ENCODE results near the gene GUK1.

The GUK1 gene

DNA sequence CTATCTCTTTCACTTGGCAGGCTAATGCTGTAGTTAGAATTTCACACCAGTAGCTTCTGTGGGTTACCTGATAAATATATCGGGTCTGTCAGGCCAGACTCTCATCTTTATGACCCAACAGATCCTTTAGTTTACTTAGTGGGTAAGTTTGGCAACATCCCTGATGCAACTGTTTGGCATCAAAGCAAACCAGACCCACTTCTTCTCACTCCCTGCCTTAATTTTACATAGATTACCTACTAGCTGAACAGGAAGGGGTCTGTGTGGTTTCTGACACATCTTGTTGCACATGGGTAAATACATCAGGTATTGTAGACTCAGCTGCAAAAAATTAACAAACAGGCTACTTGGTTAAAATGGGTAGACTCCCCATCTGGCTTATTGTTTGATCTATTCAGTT is 3.2 kb upstream of the GUK1 start:
- no peak for DNase-seq

DNA sequence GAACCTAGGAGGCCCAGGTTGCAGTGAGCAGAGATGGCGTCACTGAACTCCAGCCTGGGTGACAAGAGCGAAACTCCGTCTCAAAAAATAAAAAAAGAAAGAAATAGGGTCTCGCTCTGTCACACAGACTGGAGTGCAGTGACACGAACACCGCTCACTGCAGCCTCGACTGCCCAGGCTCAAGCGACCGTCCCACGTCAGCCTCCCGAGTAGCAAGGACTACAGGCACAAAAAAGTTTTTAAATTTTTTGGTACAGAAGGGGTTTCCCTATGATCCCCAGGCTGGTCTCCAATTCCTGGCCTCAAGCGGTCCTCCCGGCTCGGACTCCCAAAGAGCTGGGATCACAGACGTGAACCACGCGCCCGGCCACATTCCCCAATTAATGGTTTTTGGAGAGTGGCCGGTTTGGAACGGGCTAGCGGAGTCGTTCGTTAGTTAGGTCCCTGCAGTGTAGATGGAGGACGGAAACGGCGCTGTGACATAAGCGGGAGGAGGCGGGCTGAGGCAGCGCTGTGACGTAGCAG is 611 bp upstream of the GUK1 start:
- DNase-seq, result no peak

DNA sequence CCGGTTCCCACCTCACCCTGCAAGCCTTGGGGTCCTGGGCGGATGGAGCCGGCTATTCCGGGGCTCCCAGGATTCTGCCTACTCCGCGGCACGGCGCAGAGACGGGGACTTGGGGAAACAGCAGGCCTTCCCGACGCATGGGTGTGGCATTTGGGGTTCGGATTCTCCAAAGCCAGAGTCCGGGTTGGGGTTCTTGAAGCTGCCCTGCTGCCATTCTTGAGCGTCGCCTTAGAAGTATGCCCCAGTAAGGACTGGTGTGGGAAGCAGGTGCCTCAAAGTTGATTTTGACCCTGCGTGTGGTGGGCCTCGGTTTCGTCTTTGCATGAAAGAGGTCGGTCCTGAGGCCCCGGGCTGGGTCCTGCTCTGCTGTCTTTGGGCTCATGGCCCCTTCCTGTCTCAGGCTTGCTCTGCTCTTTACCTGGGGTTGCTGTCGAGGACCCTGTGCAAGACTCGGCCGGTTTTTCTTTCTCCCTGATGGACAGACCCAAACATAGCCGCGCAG is 696 bp downstream of the GUK1 start:
- DNase-seq, result no peak

DNA sequence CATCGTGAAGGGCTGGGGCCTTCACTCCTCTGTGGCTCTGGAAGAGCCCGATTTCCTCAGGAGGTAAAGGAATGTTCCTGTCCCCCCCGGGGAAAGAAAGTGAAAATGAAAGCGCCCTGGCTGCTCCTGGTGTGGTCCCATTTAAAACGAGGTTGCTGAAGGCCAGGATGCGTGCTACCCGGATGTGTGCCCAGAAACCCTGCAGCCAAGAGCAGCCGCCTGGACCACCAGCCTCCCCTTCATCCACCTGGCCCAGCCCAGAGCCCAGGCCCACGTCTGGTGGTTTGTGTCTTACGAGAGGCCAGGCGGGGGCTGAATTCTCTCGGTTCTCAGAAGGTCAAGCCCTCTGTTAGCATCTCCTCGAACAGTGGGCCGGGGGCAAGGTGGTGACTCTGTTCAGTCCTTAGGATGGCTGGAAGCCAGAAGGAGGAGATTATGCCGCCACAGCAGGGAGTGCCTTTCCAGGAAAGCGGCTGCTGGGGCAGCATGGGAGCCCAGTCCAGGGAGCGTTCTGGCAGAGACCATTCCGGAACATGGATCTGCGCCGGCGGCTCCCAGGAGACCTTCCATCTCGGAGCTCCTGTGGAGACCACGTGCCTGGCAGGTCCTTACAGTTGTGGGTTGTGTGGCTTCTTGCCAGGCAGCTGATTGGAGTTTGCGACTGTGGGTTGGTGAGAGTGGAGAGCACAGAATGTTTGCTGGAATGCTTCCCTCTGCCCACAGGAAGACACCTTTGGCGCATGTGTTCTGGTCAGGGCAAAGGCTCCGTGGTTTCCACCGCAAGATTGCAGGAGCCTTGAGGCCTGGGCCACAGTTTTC is 1.4 kb downstream of the GUK1 start:
- DNase-seq, result no peak

DNA sequence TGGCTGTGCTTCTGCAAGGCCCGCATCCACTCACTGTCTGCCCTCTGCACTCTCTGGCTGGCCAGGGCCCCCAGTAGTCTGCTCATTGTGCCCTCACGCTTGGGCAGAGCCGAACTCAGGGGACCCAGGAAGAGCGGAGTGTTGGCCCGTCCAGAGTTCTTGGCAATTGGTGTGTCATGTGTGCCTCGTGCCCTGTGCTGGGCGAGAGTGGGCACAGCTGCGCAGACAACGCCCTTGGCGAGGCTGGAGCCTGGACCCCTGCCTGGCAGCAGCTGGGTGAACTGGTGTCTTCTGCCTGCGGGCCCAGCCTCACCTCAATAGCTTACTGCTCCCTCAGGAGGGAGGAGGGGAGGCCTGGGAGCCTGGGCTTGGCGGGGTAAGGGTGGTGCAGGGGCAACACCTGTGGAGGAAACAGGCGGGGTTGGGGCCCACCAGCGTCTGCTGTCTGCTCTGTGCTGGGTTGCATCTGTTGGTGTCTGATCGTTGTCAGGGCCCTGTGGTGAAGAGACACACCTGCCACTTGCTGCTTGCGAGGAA is 2.1 kb downstream of the GUK1 start:
- DNase-seq, result no peak

DNA sequence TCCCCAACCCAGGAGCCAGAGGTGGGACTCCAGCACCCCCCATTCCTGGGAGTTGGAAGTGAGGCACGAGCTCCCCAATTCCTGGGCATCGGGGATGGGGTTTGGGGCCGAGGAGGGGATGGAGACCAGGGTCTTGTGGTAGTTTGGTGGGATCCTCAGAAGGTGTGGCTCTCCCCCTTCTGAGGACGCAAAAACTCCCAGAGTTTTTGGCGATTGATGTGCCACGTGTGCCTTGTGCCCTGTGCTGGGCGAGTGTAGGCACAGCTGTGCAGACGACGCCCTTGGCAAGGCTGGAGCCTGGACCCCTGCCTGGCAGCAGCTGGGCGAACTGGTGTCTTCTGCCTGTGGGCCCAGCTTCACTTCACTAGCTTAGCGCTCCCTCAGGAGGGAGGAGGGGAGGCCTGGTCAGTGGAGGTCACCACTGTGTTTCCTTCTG is 2.6 kb downstream of the GUK1 start:
- DNase-seq, result no peak

DNA sequence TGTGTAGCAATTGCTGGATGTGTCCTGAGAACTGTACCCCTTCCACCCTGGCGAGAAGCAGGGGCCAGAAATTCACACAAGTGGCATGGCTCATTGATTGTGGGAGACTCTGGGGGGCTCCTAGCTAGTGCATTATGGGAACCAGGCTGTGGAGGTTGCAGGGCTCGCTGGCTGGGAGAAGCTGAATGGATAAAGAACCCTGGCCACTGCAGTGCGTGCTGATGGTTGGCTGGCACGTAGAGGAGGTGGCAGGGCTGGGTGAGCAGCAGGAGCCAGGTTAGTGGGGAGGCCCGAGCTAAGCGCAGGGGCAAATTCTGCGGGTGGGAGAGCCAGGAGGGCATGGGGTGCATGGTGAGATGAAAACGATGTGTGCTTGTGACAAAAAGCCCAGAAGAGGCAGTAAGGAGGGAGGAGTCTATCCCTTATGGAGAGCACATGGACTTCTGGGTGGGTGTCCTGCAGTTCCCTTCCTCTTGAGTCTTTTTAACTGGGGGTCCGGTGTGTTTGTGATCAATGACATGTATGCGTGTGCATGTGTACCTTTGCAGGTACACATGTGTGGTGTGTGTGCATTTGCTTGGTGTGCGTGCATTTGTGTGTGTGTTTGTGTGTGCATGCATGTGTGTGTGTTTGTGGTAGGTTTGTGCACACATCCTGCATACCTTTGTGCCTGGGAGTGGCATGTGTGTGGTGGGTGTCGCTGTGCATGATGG is 3.6 kb downstream of the GUK1 start:
- DNase-seq, result no peak

DNA sequence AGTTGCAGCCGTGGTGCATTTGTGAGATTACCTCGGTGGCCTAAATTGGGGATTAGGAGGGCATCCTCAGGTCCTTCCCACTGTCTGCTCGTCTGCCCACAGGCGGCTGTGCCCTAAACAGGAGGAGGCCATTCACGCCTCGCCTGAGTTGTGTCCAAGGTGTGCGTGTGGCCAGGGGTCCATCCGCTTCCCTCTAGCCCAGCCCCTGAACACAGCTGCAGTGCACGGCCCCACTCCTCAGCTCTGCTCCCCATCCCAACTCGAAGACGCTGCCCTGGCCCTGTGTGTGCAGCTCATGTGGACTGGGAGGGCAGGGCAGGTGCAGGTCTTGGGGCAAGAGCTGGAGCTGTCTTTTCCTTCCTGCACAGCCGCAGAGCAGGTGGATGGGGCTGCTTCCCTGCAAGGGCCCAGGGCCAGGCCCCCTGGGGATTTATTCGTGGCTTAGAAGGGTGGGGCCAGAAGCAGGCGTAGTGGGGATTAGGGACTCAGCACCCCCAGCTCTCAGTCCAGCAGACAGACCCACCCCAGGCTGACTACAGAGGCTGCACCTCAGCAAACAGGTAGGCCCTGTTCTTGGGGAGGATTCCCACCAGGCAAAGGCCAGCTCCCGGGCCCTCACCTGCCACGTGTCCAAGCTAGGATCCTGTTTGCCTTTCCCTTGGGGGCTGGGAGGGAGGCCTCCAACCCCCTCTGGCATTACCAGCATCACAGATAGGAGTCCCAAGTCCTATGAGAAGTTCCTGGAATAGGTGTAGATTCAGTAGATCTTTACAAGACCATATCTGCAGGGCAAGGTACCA is 4.3 kb downstream of the GUK1 start:
- DNase-seq, result no peak

DNA sequence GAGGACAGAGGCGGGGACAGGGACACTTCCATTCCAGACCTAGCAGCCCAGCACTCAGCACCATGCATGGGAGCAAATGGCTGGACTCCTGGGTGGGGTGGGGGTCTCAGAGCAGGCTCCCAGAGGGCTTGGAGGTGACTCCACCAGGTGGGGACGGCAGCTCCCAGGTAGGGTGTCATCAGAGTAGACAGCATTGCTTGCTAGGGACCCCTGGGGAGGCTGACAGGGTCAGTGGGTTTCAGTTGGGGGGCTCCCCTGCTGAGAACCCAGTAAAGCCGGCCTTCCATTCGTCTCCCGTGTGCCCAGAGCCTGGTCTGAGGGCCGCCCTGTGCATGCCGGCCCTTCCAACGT is 4.9 kb downstream of the GUK1 start:
- no peak for DNase-seq

DNA sequence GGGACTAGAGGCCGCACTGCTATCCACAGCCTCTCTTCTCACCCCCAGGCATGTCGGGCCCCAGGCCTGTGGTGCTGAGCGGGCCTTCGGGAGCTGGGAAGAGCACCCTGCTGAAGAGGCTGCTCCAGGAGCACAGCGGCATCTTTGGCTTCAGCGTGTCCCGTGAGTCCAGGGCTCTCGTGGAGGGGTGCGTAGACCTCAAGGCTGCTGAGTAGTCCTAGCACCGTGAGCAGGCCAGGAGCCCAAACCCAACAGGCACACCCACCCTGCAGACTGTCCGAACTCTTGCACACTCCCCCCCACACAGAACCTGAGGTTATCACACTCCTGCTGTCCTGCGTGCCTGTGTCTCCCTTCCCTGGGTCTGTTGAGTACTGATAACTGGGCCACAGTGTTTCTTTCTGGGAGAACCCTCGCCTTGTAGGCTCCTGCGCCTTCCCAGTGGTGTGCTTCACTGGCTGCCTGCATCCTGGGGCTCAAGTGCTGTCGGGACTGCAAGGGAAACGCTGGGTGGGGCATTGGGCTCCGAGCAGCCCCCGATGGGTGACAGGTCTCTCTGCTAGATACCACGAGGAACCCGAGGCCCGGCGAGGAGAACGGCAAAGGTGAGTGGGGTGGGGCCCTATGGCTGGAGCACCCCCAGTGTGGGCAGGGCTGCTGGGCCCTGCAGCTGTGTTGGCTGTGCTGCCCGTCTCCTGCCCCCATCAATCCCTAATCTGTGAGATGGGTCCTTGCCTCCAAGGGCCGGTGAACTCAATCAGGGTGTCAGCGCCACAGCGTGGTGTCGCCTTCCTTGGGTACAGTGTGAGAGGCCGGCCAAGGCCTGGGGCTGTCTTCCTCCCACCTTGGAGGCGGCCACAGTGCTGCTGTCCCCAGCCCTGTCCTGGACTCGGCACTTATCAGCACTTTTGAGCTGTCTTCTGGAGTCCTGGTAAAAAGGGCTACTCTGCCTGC is 5.7 kb downstream of the GUK1 start:
- DNase-seq, result no peak

DNA sequence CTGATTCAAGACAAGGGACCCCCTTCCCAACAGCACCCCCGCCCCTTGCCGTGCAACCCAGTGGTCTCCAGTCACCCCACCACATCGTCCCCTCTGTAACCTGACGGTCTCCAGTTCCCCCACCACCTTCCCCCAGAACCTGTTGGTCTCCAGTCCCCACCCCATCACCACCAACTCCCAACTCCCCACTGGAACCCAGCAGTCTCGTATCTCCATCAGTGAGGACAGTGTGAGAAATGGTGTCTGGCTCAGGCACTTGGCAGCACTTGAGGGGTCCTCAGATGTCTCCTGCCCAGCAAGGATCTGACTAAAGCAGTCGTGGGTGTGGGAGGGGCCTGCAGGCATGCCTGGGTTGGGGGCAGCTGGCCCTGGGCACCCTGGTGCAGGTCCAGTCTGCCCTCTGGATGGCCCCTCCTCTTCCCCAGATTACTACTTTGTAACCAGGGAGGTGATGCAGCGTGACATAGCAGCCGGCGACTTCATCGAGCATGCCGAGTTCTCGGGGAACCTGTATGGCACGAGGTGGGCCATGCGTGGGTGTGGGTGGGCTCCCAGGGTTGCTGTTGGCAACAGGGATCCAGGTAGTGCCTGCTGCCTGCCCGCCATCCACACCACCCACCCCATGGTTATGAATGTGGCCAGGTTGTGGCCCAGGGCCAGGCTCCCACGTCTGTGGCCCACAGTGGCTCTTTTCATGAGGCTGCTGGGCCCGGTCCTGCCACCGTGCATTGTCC is 6.5 kb downstream of the GUK1 start:
- DNase-seq, result no peak

DNA sequence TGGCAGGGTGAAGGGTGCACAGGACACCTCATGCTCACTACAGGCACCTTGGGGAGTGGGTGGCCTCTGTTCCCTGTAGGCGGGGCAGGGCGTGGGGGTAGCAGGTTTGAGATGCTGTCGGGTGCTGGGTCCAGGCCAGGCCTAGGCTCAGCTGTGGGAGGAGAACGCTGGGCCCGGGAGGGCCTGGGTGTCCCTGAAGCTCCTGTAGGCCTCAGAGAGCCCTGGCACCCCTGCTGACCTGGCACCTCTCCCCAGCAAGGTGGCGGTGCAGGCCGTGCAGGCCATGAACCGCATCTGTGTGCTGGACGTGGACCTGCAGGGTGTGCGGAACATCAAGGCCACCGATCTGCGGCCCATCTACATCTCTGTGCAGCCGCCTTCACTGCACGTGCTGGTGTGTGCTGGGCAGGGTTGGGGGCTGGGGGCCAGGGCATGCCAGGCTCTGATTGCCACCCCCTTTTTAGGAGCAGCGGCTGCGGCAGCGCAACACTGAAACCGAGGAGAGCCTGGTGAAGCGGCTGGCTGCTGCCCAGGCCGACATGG is 7.1 kb downstream of the GUK1 start:
- DNase-seq, result no peak

DNA sequence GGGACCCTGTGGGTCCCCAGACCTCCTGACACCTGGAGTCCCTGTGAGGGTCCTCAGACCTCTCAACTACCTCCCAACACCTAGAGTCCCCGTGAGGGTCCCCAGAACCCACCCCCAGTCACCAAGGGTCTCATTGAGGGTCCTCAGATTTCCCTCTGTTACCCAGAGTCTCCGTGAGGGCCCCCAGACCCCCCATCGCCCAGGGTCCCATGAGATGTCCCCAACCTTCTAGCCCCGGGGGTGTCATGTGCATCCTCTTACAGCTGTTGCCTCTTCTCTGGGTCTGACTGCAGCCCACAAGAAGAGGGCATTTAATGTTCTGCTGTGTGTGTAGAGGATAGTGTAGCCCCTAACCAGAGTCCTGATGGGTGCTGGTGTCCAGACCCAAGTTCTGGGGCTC is 7.7 kb downstream of the GUK1 start:
- DNase-seq, result no peak

DNA sequence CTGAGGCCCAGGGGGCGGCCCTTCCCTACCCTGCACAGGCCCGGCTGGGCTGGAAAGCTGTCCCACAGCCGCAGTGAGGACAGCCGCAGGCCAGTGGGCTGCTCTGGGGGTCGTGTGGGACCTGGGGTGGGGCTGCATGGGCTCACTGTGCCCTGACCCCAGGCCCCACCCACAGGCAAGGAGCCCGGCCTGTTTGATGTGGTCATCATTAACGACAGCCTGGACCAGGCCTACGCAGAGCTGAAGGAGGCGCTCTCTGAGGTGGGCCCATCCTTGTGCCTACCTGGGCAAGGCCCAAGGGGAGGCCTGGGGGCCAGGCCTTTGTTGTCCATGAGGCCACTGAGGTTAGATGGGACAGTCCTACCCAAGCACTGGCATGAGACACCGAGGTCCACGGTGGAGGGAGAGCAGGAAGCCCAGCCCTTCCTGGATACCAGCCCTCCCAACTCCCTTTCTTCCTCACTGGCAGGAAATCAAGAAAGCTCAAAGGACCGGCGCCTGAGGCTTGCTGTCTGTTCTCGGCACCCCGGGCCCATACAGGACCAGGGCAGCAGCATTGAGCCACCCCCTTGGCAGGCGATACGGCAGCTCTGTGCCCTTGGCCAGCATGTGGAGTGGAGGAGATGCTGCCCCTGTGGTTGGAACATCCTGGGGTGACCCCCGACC is 8.2 kb downstream of the GUK1 start:
- DNase-seq, result no peak

DNA sequence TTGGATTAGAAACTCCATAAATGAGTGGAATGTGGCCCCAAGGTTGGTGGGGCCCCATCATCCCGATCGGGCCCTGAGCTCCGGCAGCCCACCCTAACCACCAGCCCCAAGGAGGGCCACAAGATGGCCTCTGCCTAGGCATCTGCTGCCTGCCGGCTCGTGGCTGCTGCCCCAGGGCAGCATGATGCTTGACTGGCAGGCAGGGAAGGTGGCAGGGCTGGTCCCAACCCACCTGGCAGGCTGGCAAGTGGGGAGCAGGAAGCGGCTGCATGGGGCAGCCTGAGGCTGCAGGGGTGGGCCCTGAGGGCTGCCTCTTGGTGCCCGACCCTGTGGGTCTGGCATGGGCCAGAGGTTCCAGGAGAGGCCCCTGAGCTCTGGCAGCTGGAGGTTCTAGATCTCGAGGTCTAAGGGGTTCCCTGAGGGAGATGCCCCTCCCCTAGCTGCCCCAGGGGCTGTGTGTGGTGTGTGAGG is 8.9 kb downstream of the GUK1 start:
- DNase-seq, result no peak

DNA sequence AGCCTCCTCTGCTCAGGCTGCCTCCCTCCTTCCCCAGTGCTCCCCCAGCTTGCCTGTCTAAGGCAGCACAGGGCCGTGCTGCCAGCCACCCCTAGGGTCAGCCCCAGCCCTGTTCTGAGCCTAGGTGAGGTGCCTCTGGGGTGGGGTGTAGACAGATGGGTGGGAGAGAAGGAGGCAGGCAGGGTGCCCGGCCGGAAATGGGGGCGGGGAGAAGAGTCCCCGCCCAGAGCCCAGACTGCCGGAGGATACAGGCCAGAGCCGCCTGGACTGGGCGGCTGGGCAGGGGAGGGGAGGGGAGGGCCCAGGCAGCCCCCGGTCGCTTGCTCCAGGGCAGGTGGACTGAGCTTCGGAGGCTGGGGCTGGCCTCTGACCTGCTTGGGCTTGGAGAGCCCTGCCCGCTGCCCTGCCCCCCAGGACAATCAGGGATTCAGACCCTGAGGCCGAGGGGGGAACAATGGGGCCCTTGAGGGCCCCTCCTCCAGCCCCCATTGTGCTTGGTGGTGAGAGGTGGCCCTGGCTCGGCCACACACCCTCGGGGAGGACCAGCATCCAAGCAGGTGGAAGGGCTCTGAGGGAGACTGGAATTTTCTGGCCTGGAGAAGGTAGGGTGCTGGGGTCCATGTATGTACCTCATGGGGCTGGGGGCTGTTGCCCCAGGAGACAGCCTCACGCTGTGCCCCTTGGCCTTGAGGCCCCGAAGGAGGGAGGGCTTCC is 9.5 kb downstream of the GUK1 start, which contains the start of gene GJC2:
Gene GJC2, plus strand, starts transcription at position 525 of the 714 bp plus-strand sequence. CDS start 7,829 bp downstream, outside the sequence.
- no peak for DNase-seq

DNA sequence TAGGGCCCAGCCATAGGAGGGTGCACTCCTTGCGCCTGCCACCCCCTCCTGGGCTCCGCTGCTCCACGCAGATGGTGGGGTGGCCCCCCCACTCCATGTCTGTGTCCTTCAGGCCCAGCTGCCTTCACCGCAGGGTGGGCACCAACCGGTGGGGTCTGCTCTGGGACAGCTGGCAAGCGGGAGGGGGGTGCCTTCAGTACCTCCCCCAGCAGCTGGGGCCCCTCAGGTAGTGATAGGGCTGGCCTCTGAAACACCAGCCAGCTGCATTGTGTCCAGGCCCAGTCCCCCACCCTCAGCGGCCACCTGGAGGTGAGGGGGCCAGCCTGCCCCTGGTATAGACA is 10.0 kb downstream of the GUK1 start:
- no peak for DNase-seq

DNA sequence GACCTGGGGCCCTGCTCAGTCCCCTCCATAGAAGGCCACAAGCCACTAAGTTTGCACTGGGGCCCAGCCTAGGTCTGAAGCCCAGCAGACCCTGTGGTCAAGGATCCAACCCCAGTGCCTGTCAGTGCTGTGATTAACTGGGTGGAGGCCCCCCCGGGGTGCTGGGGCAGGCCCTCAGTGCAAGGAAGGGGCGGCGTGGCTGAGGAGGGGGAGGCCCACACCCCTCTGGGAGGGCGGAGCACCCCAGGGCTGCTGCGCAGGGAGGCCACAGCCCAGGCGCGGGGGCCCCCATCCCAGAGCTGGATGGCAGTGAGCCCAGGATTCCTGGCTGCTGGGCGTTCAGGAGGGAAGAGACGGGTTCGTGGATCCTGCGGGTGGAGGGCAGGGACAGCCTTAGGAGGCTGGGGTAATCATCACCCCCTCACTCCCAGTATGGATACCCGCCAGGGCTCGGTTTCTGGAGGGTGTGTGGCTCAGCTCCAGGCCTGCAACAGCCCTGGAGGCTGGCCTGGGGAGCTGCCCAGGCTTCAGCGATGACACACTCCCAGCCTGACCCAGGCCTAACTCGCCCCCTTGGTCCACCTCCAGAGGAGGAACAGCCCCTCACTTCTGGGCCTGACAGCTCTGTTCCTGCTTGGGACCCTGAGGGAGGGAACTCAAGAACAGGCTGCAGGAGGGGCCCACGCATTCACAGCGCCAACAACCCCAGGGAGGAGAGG is 10.5 kb downstream of the GUK1 start:
- DNase-seq, result no peak

All from Kasumi-1 (cell line).